Thyroid gland (tissue), 4 donors: ENCODE measurements around the gene MAPT.

Experiments used
- CTCF ChIP-seq, 6 experiments: fragments of 200-600 bp in 3 of 6; fragments of 450-650 bp in 3 of 6; sonication (generic) in 3 of 6; IDR thresholded peaks; one replicate each; pipeline ENCODE4 v1.5.1; 2016 to 2019; ENCODE audit warnings: antibody characterized with exemption in 6 of 6, mild to moderate bottlenecking in 2 of 6, inconsistent platforms in 1 of 6, moderate library complexity in 1 of 6
- POLR2A ChIP-seq, 2 donors: fragments of 450-650 bp; IDR thresholded peaks; one replicate each; pipeline ENCODE4 v1.6.1; 2017; ENCODE audit warnings: antibody characterized with exemption in 2 of 2, mild to moderate bottlenecking in 2 of 2, moderate library complexity in 1 of 2

GRCh38 chr17:46031440-46031839 lies 137.1 kb downstream of the MAPT start:
- no peak for TF ChIP-seq CTCF (IDR thresholded peaks at IDR 0.05)
- TF ChIP-seq POLR2A (IDR thresholded peaks at IDR 0.05): no peak
